Keratinocyte (primary cell): ENCODE data around the gene USB1. TPM values are rescaled to one million over a fixed set of nuclear protein-coding genes. Genes with fewer than 3 reads are reported as not detected.

Experiments used
- DNase-seq: peaks from one replicate; pipeline ENCODE4 v3.0.0-alpha.2; 2011; ENCODE audit warnings: low read depth, missing footprints, low spot score
- FAIRE-seq: peaks from 2 replicates; lab custom pipeline; 2011; peaks lifted over from hg19 to GRCh38; lab: Jason Lieb, UNC
- H2AFZ ChIP-seq: 2 replicates; pipeline ENCODE4 v1.6.0; 2012; ENCODE audit warnings: low read length, control low read depth, inconsistent platforms; ENCODE audit not compliant: control insufficient read depth
- H3K27ac ChIP-seq: 2 replicates; pipeline ENCODE4 v1.5.1; 2011; ENCODE audit warnings: low read length; ENCODE audit not compliant: control insufficient read depth, insufficient read depth
- H3K27me3 ChIP-seq: 3 replicates; pipeline ENCODE4 v1.6.0; 2011; ENCODE audit warnings: low read length; ENCODE audit not compliant: control insufficient read depth, insufficient read depth; ENCODE audit errors: extremely low read depth
- H3K36me3 ChIP-seq, 2 experiments: 2 replicates in 1 of 2; 3 replicates in 1 of 2; pipeline ENCODE4 v1.5.1; 2011; ENCODE audit warnings: low read length in 2 of 2, mild to moderate bottlenecking in 1 of 2; ENCODE audit not compliant: control insufficient read depth in 2 of 2, insufficient read depth in 2 of 2; ENCODE audit errors: extremely low read depth in 1 of 2
- H3K4me1 ChIP-seq: 3 replicates; pipeline ENCODE4 v1.5.1; 2011; ENCODE audit warnings: low read length; ENCODE audit not compliant: control insufficient read depth, insufficient read depth; ENCODE audit errors: extremely low read depth
- H3K4me2 ChIP-seq: 3 replicates; pipeline ENCODE4 v1.6.0; 2011; ENCODE audit warnings: low read depth, low read length; ENCODE audit not compliant: control insufficient read depth, insufficient read depth; ENCODE audit errors: extremely low read depth
- H3K4me3 ChIP-seq, 3 experiments: fragments of 200-600 bp in 1 of 3; sonication (generic) in 1 of 3; 2 replicates in 2 of 3; 3 replicates in 1 of 3; pipeline ENCODE4 v1.5.1; 2011 to 2016; ENCODE audit warnings: low read length in 3 of 3, mild to moderate bottlenecking in 3 of 3, control low read depth in 2 of 3, inconsistent platforms in 1 of 3, low read depth in 1 of 3, mixed read lengths in 1 of 3, mixed run types in 1 of 3, moderate library complexity in 1 of 3; ENCODE audit not compliant: control insufficient read depth in 2 of 3, insufficient read depth in 2 of 3; ENCODE audit errors: extremely low read depth in 1 of 3
- H3K79me2 ChIP-seq: 2 replicates; pipeline ENCODE4 v1.6.0; 2012; ENCODE audit warnings: low read length; ENCODE audit not compliant: control insufficient read depth, insufficient read depth
- H3K9ac ChIP-seq: 3 replicates; pipeline ENCODE4 v1.6.0; 2011; ENCODE audit warnings: low read length; ENCODE audit not compliant: control insufficient read depth, insufficient read depth; ENCODE audit errors: extremely low read depth
- H3K9me1 ChIP-seq: 3 replicates; pipeline ENCODE4 v1.6.0; 2011; ENCODE audit warnings: low read length; ENCODE audit not compliant: control insufficient read depth, insufficient read depth; ENCODE audit errors: extremely low read depth
- H3K9me3 ChIP-seq: 2 replicates; pipeline ENCODE4 v1.5.1; 2012; ENCODE audit warnings: low read depth, low read length; ENCODE audit not compliant: control insufficient read depth
- H4K20me1 ChIP-seq: 3 replicates; pipeline ENCODE4 v1.6.0; 2011; ENCODE audit warnings: low read length; ENCODE audit not compliant: control insufficient read depth, insufficient read depth; ENCODE audit errors: extremely low read depth
- CTCF ChIP-seq, 3 experiments: IDR thresholded peaks in 1 of 3; conservative IDR thresholded peaks in 1 of 3; optimal IDR thresholded peaks in 1 of 3; 2 replicates in 2 of 3; 3 replicates in 1 of 3; pipeline versions ENCODE3 to v1.5.1; 2011; ENCODE audit warnings: low read length in 3 of 3, mild to moderate bottlenecking in 3 of 3, moderate library complexity in 2 of 3, control low read depth in 1 of 3, inconsistent platforms in 1 of 3; ENCODE audit not compliant: insufficient read depth in 2 of 3; ENCODE audit errors: extremely low read depth in 1 of 3
- EZH2 ChIP-seq: IDR thresholded peaks from one replicate; pipeline ENCODE4 v1.6.1; 2012; ENCODE audit warnings: inconsistent platforms, mild to moderate bottlenecking, low read length, moderate library complexity
- dilution Hi-C: fragments of 300-500 bp; cut with MboI; formaldehyde crosslinking; loops from one replicate; pipeline ENCODE4 v1.7.0; 2020; ENCODE audit warnings: low sequenced_read_pairs; ENCODE audit not compliant: extremely low pct_ligation_motif_present
- polyA plus RNA-seq, 5 experiments: library from polyadenylated mRNA; depleted of rRNA in 3 of 5; stranded (reverse) in 3 of 5; stranded (forward) in 1 of 5; unstranded in 1 of 5; fragments of >200 nt; gene quantifications; 1 replicate in 1 of 5; 2 replicates in 3 of 5; 3 replicates in 1 of 5; pipeline versions ENCODE4 v1.2.1 to v1.2.3, GENCODE V29; 2011 to 2012; ENCODE audit warnings: missing spikeins in 2 of 5, low read depth in 1 of 5, low replicate concordance in 1 of 5

USB1 gene
- polyA plus RNA-seq, 1 donor (not counting 4 experiments of a cell fraction or from before 2014, with no cell fraction given), result 63.5 TPM

GRCh38 chr16:58041628-58041955, 40.4 kb downstream of the USB1 start:
- no peak for DNase-seq
- Histone ChIP-seq H3K9me1 (no peaks in the 10 kb centered on the region), H3K9ac (no peak overlapping the region), H2AFZ (no peak overlapping the region), H3K4me2 (no peak overlapping the region), H3K4me3 (no peak overlapping the region), H3K79me2 (no peaks in the 10 kb centered on the region), H3K36me3 (peaks cover 0 to 7% of the 10 kb centered on the region in 2 experiments), H3K27me3 (no peaks in the 10 kb centered on the region), H3K9me3 (no peaks in the 10 kb centered on the region), H3K4me1 (no peaks in the 10 kb centered on the region), H3K27ac (no peak overlapping the region), H4K20me1 (no peaks in the 10 kb centered on the region)
- no peak for FAIRE-seq
- dilution Hi-C loops, result no loop called here
- TF ChIP-seq EZH2, result no peak
- no peak for TF ChIP-seq CTCF (optimal IDR thresholded peaks at IDR 0.05 in 1 of 3, IDR thresholded peaks at IDR 0.05 in 1 of 3, conservative IDR thresholded peaks at IDR 0.05 in 1 of 3; ENCODE audit: extremely low read depth in 1 of 3, insufficient read depth in 2 of 3, low read length in 3 of 3)

DNA sequence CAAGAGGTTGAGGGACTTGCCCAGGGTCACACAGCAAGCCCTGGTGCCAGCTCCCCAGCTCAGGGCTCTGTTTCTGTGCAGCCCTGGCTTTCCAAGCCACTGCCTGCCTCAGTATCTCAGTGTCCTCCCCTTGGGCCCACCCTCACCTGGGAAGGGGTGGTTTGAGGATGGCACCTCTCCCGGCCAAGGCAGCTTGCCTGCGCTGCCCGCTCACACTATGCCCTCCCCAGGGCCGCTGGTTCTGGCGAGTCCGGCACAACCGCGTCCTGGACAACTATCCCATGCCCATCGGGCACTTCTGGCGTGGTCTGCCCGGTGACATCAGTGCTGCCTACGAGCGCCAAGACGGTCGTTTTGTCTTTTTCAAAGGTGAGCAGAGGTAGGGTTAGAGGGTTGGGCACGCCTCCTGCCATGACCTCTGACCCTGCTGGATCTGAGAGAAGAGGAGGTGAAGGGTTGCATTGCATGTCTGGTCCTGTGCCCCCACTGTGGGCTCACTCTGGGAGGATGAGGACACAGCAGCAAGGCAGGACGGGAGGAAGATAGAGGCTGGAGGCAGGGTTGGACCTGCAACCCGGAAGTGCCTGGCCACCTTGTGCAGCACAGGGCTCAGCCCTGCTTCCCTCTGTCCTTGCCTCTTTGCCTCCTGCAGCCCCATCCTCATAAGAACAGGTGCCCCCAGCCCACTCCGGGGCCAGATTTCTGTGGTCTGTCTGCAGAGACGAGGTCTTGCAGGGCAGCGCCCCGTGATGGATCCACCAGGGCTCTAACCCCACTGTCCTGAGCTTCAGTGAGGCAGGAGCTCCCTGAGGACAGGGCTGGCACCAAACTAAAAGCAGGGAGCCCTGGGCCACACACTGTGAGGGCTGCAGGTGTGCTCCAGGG, 41.0 kb downstream of the USB1 start:
- no peaks in the 10 kb centered on the region for H4K20me1 ChIP-seq
- peaks cover 0 to 6% of the 10 kb centered on the region in 2 experiments for H3K36me3 ChIP-seq
- no peak for FAIRE-seq
- no peaks in the 10 kb centered on the region for H3K9me3 ChIP-seq
- H3K4me1 ChIP-seq, result no peaks in the 10 kb centered on the region
- no peak overlapping the region for H3K27ac ChIP-seq
- no peaks in the 10 kb centered on the region for H3K79me2 ChIP-seq
- no peak overlapping the region for H3K9ac ChIP-seq
- H2AFZ ChIP-seq, result no peak overlapping the region
- no peak overlapping the region for H3K4me2 ChIP-seq
- dilution Hi-C loops, result no loop called here
- TF ChIP-seq EZH2, result no peak
- TF ChIP-seq CTCF (optimal IDR thresholded peaks at IDR 0.05 in 1 of 3, IDR thresholded peaks at IDR 0.05 in 1 of 3, conservative IDR thresholded peaks at IDR 0.05 in 1 of 3; ENCODE audit: extremely low read depth in 1 of 3, insufficient read depth in 2 of 3, low read length in 3 of 3), result no peak
- no peaks in the 10 kb centered on the region for H3K9me1 ChIP-seq
- no peaks in the 10 kb centered on the region for H3K27me3 ChIP-seq
- H3K4me3 ChIP-seq, result no peak overlapping the region
- no peak for DNase-seq
